Measurements from ENCODE around the gene NELL2.
"Not testable (repeated sequence)": the region's sequence is repeated elsewhere in the genome, so short reads cannot be mapped to it uniquely, and the experiment has no call there.

Gene NELL2

GRCh38 chr12:44775901-44776300 is 100.2 kb downstream of the NELL2 start:
- DNase-seq = no peak

GRCh38 chr12:44774815-44775411 is 101.2 kb downstream of the NELL2 start:
- peak; percentile 83 for DNase-seq

- no peak for DNase-seq
These were observed 104.6 kb downstream of the NELL2 start for GRCh38 chr12:44771485-44772021.

- DNase-seq = no peak
These were observed 110.3 kb downstream of the NELL2 start for GRCh38 chr12:44765796-44766195.

- no peak for DNase-seq
These were observed 113.1 kb downstream of the NELL2 start for GRCh38 chr12:44763021-44763420.

- DNase-seq = no peak
These were observed 116.8 kb downstream of the NELL2 start for GRCh38 chr12:44759289-44759688.

- DNase-seq = no peak
These were observed 125.6 kb downstream of the NELL2 start for GRCh38 chr12:44750468-44750867.

- no peak for DNase-seq
These were observed 126.5 kb downstream of the NELL2 start for GRCh38 chr12:44749566-44749965.

- no peak for DNase-seq
These were observed 127.1 kb downstream of the NELL2 start for GRCh38 chr12:44748950-44749468.

- DNase-seq = not testable (repeated sequence)
These were observed 134.7 kb downstream of the NELL2 start for GRCh38 chr12:44741292-44741980.

GRCh38 chr12:44738051-44738450 is 138.1 kb downstream of the NELL2 start:
- DNase-seq = no peak

GRCh38 chr12:44728566-44728965 is 147.5 kb downstream of the NELL2 start:
- DNase-seq = no peak

- no peak for DNase-seq
These were observed 155.8 kb downstream of the NELL2 start for GRCh38 chr12:44720265-44720664.

- DNase-seq = no peak
These were observed 158.5 kb downstream of the NELL2 start for GRCh38 chr12:44717612-44718011.

- no peak for DNase-seq
These were observed 159.4 kb downstream of the NELL2 start for GRCh38 chr12:44716711-44717110.

GRCh38 chr12:44711736-44712135 is 164.4 kb downstream of the NELL2 start:
- DNase-seq = no peak

- no peak for DNase-seq
These were observed 166.9 kb downstream of the NELL2 start for GRCh38 chr12:44709166-44709565.

GRCh38 chr12:44708218-44708617 is 167.9 kb downstream of the NELL2 start:
- no peak for DNase-seq

- DNase-seq = no peak
These were observed 172.8 kb downstream of the NELL2 start for GRCh38 chr12:44703182-44703910.

- no peak for DNase-seq
These were observed 178.6 kb downstream of the NELL2 start for GRCh38 chr12:44697511-44697910.

GRCh38 chr12:44696542-44696941 is 179.6 kb downstream of the NELL2 start:
- no peak for DNase-seq

GRCh38 chr12:44694017-44694416 is 182.1 kb downstream of the NELL2 start:
- no peak for DNase-seq

GRCh38 chr12:44689587-44689986 is 186.5 kb downstream of the NELL2 start:
- no peak for DNase-seq

Data from stimulated activated CD8-positive, alpha-beta memory T cell treated with anti-CD3 and anti-CD28 coated beads, Interleukin-4, amount 100 ng/mL, for 48 hours (primary cell).